GM21786 (cell line): Measurements from ENCODE around the gene SLC35F3.
"Not testable (repeated sequence)": the region's sequence is repeated elsewhere in the genome, so short reads cannot be mapped to it uniquely, and the experiment has no call there.

Experiments used
- ATAC-seq: cut with Tn5 transposase; IDR thresholded peaks from one replicate; pipeline ENCODE4 v1.9.1; 2021; ENCODE audit not compliant: unreplicated experiment

Gene SLC35F3

GRCh38 chr1:234176000-234176399 is 271.5 kb downstream of the SLC35F3 start:
- no peak for ATAC-seq

GRCh38 chr1:234176847-234177246 is 272.4 kb downstream of the SLC35F3 start:
- not testable (repeated sequence) for ATAC-seq

- no peak for ATAC-seq
These were observed 281.0 kb downstream of the SLC35F3 start for GRCh38 chr1:234185438-234185837.

GRCh38 chr1:234186037-234186688 is 281.7 kb downstream of the SLC35F3 start:
- no peak for ATAC-seq

GRCh38 chr1:234188454-234188792 is 283.9 kb downstream of the SLC35F3 start:
- ATAC-seq = no peak

- no peak for ATAC-seq
These were observed 293.4 kb downstream of the SLC35F3 start for GRCh38 chr1:234197839-234198238.

- no peak for ATAC-seq
These were observed 295.1 kb downstream of the SLC35F3 start for GRCh38 chr1:234199476-234200127.

GRCh38 chr1:234200566-234200965 is 296.1 kb downstream of the SLC35F3 start:
- ATAC-seq = no peak

- no peak for ATAC-seq
These were observed 297.1 kb downstream of the SLC35F3 start for GRCh38 chr1:234201600-234201999.

GRCh38 chr1:234205966-234206365 is 301.5 kb downstream of the SLC35F3 start:
- ATAC-seq = no peak

GRCh38 chr1:234206651-234207284 is 302.3 kb downstream of the SLC35F3 start:
- no peak for ATAC-seq

GRCh38 chr1:234208351-234208750 is 303.9 kb downstream of the SLC35F3 start:
- ATAC-seq = no peak

GRCh38 chr1:234208791-234209190 is 304.3 kb downstream of the SLC35F3 start:
- ATAC-seq = no peak

GRCh38 chr1:234210429-234210828 is 306.0 kb downstream of the SLC35F3 start:
- ATAC-seq = not testable (repeated sequence)

- ATAC-seq = not testable (repeated sequence)
These were observed 307.4 kb downstream of the SLC35F3 start for GRCh38 chr1:234211855-234212254.

- ATAC-seq = peak; percentile 54
These were observed 308.5 kb downstream of the SLC35F3 start for GRCh38 chr1:234212764-234213657.

GRCh38 chr1:234213658-234214128 is 309.2 kb downstream of the SLC35F3 start:
- ATAC-seq = no peak

- ATAC-seq = no peak
These were observed 309.8 kb downstream of the SLC35F3 start for GRCh38 chr1:234214129-234214910.

GRCh38 chr1:234214911-234215892 is 310.7 kb downstream of the SLC35F3 start:
- ATAC-seq = no peak
